Loucy (cell line): ENCODE results near the gene GNAO1.

Experiments used
- H2AFZ ChIP-seq: fragments of 200-600 bp; sonication (generic); 2 replicates; pipeline ENCODE4 v1.6.0; 2016; ENCODE audit warnings: antibody characterized with exemption, mild to moderate bottlenecking, low read length, moderate library complexity
- H3F3A ChIP-seq: fragments of 200-600 bp; 2 replicates; pipeline ENCODE4 v1.6.0; 2016; ENCODE audit warnings: antibody characterized with exemption, low read depth, mild to moderate bottlenecking
- H3K27me3 ChIP-seq: fragments of 200-600 bp; sonication (generic); 2 replicates; pipeline ENCODE4 v1.6.1; 2014; ENCODE audit warnings: low read length, mild to moderate bottlenecking; ENCODE audit not compliant: insufficient read depth, poor library complexity, severe bottlenecking
- H3K36me3 ChIP-seq: fragments of 200-600 bp; sonication (generic); 2 replicates; pipeline ENCODE4 v1.6.1; 2016; ENCODE audit warnings: low read length; ENCODE audit not compliant: insufficient read depth
- H3K4me1 ChIP-seq: fragments of 200-600 bp; sonication (generic); 2 replicates; pipeline ENCODE4 v1.5.1; 2014; ENCODE audit warnings: low read length, mild to moderate bottlenecking; ENCODE audit not compliant: insufficient read depth, poor library complexity, severe bottlenecking
- H3K4me2 ChIP-seq: fragments of 200-600 bp; sonication (generic); 2 replicates; pipeline ENCODE4 v1.6.0; 2014; ENCODE audit warnings: antibody characterized with exemption, low read length, low read depth, mild to moderate bottlenecking; ENCODE audit not compliant: poor library complexity, severe bottlenecking
- H3K4me3 ChIP-seq: fragments of 200-600 bp; sonication (generic); 2 replicates; pipeline ENCODE4 v1.5.1; 2014; ENCODE audit warnings: low read length, mild to moderate bottlenecking, mixed read lengths; ENCODE audit not compliant: poor library complexity, severe bottlenecking
- H3K79me2 ChIP-seq: fragments of 200-600 bp; sonication (generic); 2 replicates; pipeline ENCODE4 v1.6.1; 2014; ENCODE audit warnings: low read length; ENCODE audit not compliant: insufficient read depth
- H3K9ac ChIP-seq: fragments of 200-600 bp; sonication (generic); 2 replicates; pipeline ENCODE4 v1.6.0; 2014; ENCODE audit warnings: mild to moderate bottlenecking, low read depth, low read length, moderate library complexity; ENCODE audit not compliant: poor library complexity, severe bottlenecking
- H3K9me2 ChIP-seq: fragments of 200-600 bp; sonication (generic); replicated peaks from 2 replicates; pipeline ENCODE4 v1.6.1; 2016; ENCODE audit warnings: low read depth, low read length, mixed read lengths
- H3K9me3 ChIP-seq: fragments of 200-600 bp; sonication (generic); 2 replicates; pipeline ENCODE4 v1.6.1; 2014; ENCODE audit warnings: mild to moderate bottlenecking, antibody characterized with exemption, low read length, low read depth; ENCODE audit not compliant: insufficient read depth
- H4K20me1 ChIP-seq: fragments of 200-600 bp; sonication (generic); 2 replicates; pipeline ENCODE4 v1.6.0; 2014; ENCODE audit warnings: antibody characterized with exemption, low read length, mild to moderate bottlenecking; ENCODE audit not compliant: insufficient read depth, poor library complexity, severe bottlenecking
- EZH2phosphoT487 ChIP-seq: fragments of 200-600 bp; IDR thresholded peaks from 2 replicates; pipeline ENCODE4 v1.6.1; 2018; ENCODE audit warnings: antibody characterized with exemption, mild to moderate bottlenecking, moderate library complexity, borderline replicate concordance
- TF ChIP-seq, protein P1 (sequence below): fragments of 200-600 bp; sonication (generic); conservative IDR thresholded peaks from 2 replicates; pipeline ENCODE4 v1.5.1; 2014; ENCODE audit warnings: mild to moderate bottlenecking, antibody characterized with exemption, low read length

Gene GNAO1

DNA sequence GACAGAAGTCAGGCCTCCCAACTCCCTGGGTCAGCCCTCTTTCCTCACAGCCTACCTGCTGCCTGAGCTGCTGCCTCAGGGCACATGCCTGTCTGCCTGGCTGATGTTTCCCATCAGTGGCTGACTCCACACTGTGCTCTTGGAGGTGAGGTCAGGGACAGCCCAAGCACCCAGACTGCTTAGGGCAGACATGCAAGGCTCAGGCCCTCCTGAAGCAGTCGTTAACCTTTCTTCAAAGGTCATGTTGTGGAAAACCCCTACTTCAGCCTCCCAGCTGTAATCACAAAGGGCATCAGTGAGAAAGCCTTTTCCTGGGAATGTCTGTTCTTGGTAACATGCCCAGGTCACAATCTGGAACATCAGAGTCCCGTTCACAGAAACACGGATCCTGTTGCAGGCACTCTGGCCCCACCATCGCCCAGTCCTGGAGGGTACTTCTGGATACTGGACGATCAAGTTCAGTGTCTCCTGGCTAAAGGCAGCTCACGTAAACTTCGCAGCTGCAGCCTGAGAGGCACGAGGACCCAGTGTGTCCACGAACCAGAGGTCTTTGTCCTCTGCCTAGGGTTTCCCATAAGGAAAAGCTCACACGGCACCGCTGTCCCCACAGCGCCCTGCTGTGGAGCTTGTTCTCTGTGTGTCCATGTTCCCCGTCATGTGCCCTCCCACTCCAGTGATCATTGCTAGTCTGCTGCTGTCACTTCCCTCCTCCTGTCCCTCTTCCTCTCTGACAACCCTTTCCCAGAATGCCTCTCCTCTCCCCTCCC lies 54.9 kb downstream of the GNAO1 start:
- Histone ChIP-seq H3K9me2 (no peaks in the 10 kb centered on the region), H3K79me2 (no peaks in the 10 kb centered on the region), H3K36me3 (no peaks in the 10 kb centered on the region), H3F3A (no peaks in the 10 kb centered on the region), H3K4me1 (no peaks in the 10 kb centered on the region), H3K9ac (no peak overlapping the region), H3K27me3 (no peaks in the 10 kb centered on the region), H4K20me1 (no peaks in the 10 kb centered on the region), H3K4me2 (no peak overlapping the region), H3K4me3 (no peak overlapping the region), H3K9me3 (no peaks in the 10 kb centered on the region), H2AFZ (no peak overlapping the region)
- no peak for TF ChIP-seq EZH2phosphoT487
- TF ChIP-seq, protein P1, sequence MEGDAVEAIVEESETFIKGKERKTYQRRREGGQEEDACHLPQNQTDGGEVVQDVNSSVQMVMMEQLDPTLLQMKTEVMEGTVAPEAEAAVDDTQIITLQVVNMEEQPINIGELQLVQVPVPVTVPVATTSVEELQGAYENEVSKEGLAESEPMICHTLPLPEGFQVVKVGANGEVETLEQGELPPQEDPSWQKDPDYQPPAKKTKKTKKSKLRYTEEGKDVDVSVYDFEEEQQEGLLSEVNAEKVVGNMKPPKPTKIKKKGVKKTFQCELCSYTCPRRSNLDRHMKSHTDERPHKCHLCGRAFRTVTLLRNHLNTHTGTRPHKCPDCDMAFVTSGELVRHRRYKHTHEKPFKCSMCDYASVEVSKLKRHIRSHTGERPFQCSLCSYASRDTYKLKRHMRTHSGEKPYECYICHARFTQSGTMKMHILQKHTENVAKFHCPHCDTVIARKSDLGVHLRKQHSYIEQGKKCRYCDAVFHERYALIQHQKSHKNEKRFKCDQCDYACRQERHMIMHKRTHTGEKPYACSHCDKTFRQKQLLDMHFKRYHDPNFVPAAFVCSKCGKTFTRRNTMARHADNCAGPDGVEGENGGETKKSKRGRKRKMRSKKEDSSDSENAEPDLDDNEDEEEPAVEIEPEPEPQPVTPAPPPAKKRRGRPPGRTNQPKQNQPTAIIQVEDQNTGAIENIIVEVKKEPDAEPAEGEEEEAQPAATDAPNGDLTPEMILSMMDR: no peak

DNA sequence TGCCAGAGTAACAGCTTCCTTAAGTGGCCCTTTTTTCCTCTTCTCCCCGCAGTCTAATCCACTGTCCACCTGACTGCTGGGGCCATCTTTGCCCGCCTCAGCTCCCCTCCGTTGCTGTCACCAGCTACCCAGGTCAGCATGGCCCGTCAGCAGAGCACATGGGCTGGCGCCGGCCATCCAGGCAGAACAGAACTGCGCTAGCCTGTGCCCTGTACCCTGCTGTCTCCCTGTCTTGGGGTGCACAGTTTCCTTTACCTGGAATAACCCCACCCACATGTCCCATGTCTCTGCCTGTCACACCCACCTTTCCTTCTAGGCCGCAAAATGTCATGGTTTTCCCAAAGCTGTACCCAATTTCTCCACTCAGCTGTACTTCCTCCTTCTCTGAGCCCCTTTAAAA lies 55.7 kb downstream of the GNAO1 start:
- Histone ChIP-seq H3F3A (no peaks in the 10 kb centered on the region), H3K9ac (no peak overlapping the region), H3K4me2 (no peak overlapping the region), H3K4me3 (no peak overlapping the region), H3K9me2 (no peaks in the 10 kb centered on the region), H3K27me3 (no peaks in the 10 kb centered on the region), H2AFZ (no peak overlapping the region), H3K79me2 (no peaks in the 10 kb centered on the region), H3K4me1 (no peaks in the 10 kb centered on the region), H4K20me1 (no peaks in the 10 kb centered on the region), H3K9me3 (no peaks in the 10 kb centered on the region), H3K36me3 (no peaks in the 10 kb centered on the region)
- TF ChIP-seq EZH2phosphoT487: no peak
- TF ChIP-seq, protein P1: no peak

DNA sequence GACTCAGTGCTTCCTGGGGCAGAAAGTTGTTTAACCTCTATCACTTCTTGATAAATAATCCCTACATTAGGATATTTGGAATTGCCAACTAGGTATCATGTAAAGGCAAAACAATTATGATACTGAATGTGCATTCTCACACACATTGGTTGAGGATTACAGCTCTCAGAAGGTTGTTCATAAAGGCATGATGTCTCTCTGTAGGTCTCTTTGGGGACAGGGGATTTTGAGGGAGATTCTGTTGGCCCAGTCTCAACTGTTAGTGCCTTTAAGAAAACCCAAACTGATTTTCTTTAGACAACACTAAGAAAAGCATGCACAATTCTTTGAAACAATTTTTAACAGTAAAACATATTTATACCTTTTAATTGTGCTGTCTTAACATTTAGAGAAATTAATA lies 56.5 kb downstream of the GNAO1 start:
- no peak overlapping the region for H3K4me3 ChIP-seq
- no peak overlapping the region for H2AFZ ChIP-seq
- no peaks in the 10 kb centered on the region for H3K27me3 ChIP-seq
- H3K4me1 ChIP-seq: no peaks in the 10 kb centered on the region
- no peaks in the 10 kb centered on the region for H3K79me2 ChIP-seq
- H3K9ac ChIP-seq: no peak overlapping the region
- no peaks in the 10 kb centered on the region for H3K36me3 ChIP-seq
- H3F3A ChIP-seq: no peaks in the 10 kb centered on the region
- no peaks in the 10 kb centered on the region for H3K9me3 ChIP-seq
- H3K9me2 ChIP-seq: no peaks in the 10 kb centered on the region
- no peak overlapping the region for H3K4me2 ChIP-seq
- no peak for TF ChIP-seq EZH2phosphoT487
- TF ChIP-seq, protein P1: no peak
- H4K20me1 ChIP-seq: no peaks in the 10 kb centered on the region
